GM12872 (cell line): ENCODE results near the gene SYNPO2.

Experiments
- TF ChIP-seq, protein P1 (sequence below): IDR thresholded peaks from 3 replicates; pipeline ENCODE4 v1.5.1; 2011; ENCODE audit warnings: low read depth, mild to moderate bottlenecking, low read length, moderate library complexity; ENCODE audit not compliant: insufficient read depth

The SYNPO2 gene

GRCh38 chr4:119031218-119031617 lies 142.6 kb downstream of the SYNPO2 start:
- TF ChIP-seq, protein P1, sequence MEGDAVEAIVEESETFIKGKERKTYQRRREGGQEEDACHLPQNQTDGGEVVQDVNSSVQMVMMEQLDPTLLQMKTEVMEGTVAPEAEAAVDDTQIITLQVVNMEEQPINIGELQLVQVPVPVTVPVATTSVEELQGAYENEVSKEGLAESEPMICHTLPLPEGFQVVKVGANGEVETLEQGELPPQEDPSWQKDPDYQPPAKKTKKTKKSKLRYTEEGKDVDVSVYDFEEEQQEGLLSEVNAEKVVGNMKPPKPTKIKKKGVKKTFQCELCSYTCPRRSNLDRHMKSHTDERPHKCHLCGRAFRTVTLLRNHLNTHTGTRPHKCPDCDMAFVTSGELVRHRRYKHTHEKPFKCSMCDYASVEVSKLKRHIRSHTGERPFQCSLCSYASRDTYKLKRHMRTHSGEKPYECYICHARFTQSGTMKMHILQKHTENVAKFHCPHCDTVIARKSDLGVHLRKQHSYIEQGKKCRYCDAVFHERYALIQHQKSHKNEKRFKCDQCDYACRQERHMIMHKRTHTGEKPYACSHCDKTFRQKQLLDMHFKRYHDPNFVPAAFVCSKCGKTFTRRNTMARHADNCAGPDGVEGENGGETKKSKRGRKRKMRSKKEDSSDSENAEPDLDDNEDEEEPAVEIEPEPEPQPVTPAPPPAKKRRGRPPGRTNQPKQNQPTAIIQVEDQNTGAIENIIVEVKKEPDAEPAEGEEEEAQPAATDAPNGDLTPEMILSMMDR = no peak

DNA sequence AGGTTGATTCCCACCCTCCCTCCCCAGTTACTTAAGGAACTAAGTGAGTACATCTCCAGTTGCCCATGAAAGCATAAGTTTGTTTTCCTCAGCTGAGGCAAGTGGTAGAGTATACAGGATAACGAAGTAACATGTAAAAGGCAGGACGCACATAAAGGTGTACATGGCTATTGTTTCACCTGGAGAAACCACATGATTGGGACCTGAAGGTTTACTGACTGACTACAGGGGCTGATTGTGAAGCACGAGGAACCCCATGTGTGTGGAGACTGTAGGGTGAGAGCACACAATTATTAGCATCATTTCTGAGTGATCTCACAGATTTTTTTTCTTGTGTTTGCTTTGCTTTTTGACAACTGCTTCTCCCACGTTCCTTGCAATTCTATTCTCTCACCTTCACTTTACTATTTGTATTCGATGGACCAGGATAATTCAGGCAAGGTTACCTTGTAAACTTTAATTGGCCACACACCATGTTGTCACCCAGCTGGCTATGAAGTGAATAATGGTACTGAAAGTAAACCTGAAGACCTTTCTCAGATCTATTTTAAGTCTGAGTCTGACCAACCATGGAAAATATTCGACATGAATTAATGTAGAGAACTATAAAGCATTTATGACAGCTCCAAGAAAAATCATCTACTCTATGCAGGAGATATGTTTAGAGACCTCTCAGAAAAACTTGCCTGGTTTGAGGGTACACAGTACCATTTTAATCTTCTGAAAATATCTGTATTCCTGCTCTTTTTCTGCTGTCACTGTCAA lies 144.4 kb downstream of the SYNPO2 start:
- TF ChIP-seq, protein P1 = no peak

DNA sequence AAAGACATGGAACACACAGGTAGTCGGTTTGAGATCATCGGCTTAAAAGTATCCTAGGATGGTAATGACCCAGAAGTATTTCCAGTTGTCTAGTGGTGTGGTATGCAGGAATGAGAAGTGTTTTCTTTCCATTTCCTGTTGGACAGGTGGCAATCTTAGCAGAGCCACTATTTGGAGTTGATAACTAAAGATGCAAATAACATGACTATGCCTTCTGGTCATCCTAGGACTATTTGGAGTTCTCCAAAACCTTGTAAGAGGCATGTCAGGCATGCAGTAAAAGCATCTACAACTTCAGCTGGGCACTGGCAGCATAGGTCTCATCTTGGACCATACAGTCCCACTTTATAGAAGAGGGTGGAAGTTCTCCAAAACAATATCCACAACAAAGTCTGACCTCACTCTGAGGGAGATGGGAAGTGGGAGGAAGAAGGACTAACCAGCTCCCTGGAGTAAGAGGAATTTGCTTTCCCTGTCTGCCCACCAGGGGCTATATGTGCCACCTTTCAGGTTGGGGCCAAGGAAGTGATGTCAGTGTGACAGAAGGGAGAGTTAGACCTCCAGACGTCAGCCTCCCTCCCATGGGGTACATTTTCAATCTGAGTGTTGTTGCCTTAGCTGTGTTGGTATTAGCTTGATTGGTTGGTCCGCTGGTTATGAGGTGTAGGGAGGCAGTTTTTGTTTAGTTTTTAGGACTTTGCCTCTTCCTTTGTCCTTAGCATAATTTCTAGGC lies 145.8 kb downstream of the SYNPO2 start:
- TF ChIP-seq, protein P1 = 0 out of 3 replicates have a peak, but pooled peaks have one; percentile 4

- TF ChIP-seq, protein P1 = no peak
These were observed 147.5 kb downstream of the SYNPO2 start for GRCh38 chr4:119035951-119036737.

DNA sequence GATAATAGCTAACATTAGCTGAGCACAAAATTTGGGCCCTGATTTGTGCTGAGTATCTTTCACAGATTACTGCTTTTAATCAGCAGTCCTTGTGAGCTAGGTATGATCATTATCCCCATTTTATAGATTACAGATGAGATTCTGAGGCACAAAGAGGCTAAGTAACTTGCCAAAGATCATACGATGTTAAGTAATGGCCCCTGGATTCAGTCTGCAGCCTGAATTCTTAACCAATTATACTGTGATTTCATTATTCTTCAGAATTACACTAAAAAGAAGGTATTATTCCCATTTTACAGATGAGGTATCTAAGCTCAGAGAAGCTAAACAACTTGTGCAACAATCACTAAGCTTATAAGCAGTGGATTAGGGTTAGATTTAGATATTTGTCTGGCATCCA lies 149.1 kb downstream of the SYNPO2 start:
- TF ChIP-seq, protein P1 = no peak

- TF ChIP-seq, protein P1 = no peak
These were observed 149.6 kb downstream of the SYNPO2 start for GRCh38 chr4:119038116-119038841.
